K562 (cell line): ENCODE measurements around the gene KAT5. TPM values are rescaled to one million over a fixed set of nuclear protein-coding genes. Genes with fewer than 3 reads are reported as not detected.

Source experiments
- ATAC-seq: fragments of 200-7000 bp; cut with Tn5 transposase; 3 replicates; pipeline ENCODE4 v1.9.1; 2020; ENCODE audit warnings: moderate library complexity
- BruUV-seq: library from RNA; stranded (reverse); fragments of 400-500 nt; replicated peaks from 2 replicates; lab custom pipeline; 2021; lab: Mats Ljungman, UMichigan
- CTCF ChIA-PET: fragments of 300-600 bp; formaldehyde crosslinking; extraction: SDS; loops from one replicate; lab custom pipeline; 2021; ENCODE audit warnings: low intra/inter-chr PET ratio; lab: Yijun Ruan, JAX
- POLR2A ChIA-PET: fragments of 300-600, 350-650 bp; sonication (Branson Sonifier 250); formaldehyde crosslinking; extraction: SDS; loops from one replicate; lab custom pipeline; 2021; ENCODE audit warnings: antibody characterized with exemption, inconsistent platforms; lab: Yijun Ruan, JAX
- DNase-seq, 4 experiments: peaks; one replicate each; pipeline versions ENCODE4 v3.0.0 to v3.0.0-alpha.2; 2011 to 2018; ENCODE audit warnings: low spot score in 3 of 4, mixed read lengths in 3 of 4; ENCODE audit errors: extremely low read depth in 1 of 4
- FAIRE-seq: peaks from 2 replicates; lab custom pipeline; 2011; peaks lifted over from hg19 to GRCh38; lab: Jason Lieb, UNC
- H2AFZ ChIP-seq: 2 replicates; pipeline ENCODE4 v1.6.0; 2011; ENCODE audit warnings: low read depth, low read length, control low read depth, inconsistent platforms
- H3K27ac ChIP-seq: fragments of 200-600 bp; 3 replicates; pipeline ENCODE4 v1.8.0; 2011; ENCODE audit warnings: low read depth, mild to moderate bottlenecking, control low read depth, inconsistent platforms, low read length, moderate library complexity, mixed read lengths; ENCODE audit errors: extremely low read depth
- H3K27me3 ChIP-seq, 2 experiments: fragments of 300-600 bp in 1 of 2; 2 replicates in 1 of 2; 3 replicates in 1 of 2; pipeline versions ENCODE4 v1.6.0 to v1.8.0; 2011; ENCODE audit warnings: inconsistent platforms in 2 of 2, low read length in 2 of 2, mild to moderate bottlenecking in 1 of 2, mixed read lengths in 1 of 2, moderate library complexity in 1 of 2; ENCODE audit not compliant: control insufficient read depth in 2 of 2, insufficient read depth in 2 of 2
- H3K36me3 ChIP-seq: fragments of 300-600 bp; 3 replicates; pipeline ENCODE4 v1.8.0; 2011; ENCODE audit warnings: mild to moderate bottlenecking, low read length, inconsistent platforms; ENCODE audit not compliant: control insufficient read depth, insufficient read depth
- H3K4me1 ChIP-seq, 2 experiments: fragments of 200-600 bp in 1 of 2; replicated peaks in 1 of 2; 2 replicates in 1 of 2; 3 replicates in 1 of 2; pipeline versions ENCODE4 v1.5.1 to v1.8.0; 2011; ENCODE audit warnings: inconsistent platforms in 2 of 2, low read length in 2 of 2, mild to moderate bottlenecking in 1 of 2, mixed read lengths in 1 of 2, moderate library complexity in 1 of 2; ENCODE audit not compliant: control insufficient read depth in 2 of 2, insufficient read depth in 2 of 2
- H3K4me2 ChIP-seq: 2 replicates; pipeline ENCODE4 v1.6.1; 2011; ENCODE audit warnings: low read length, control low read depth, inconsistent platforms, mixed read lengths; ENCODE audit not compliant: insufficient read depth
- H3K4me3 ChIP-seq: fragments of 200-600 bp; sonication (generic), shearing (Covaris generic); 2 replicates; pipeline ENCODE4 v1.5.1; 2016; ENCODE audit warnings: control low read depth, inconsistent platforms
- H3K79me2 ChIP-seq: fragments of 200-600 bp; 3 replicates; pipeline ENCODE4 v1.8.0; 2011; ENCODE audit warnings: low read length, inconsistent platforms; ENCODE audit not compliant: control insufficient read depth, insufficient read depth
- H3K9ac ChIP-seq, 2 experiments: 2 replicates each; pipeline versions ENCODE4 v1.6.0 to v1.6.1; 2011; ENCODE audit warnings: low read depth in 2 of 2, low read length in 2 of 2, control low read depth in 1 of 2, inconsistent platforms in 1 of 2, mild to moderate bottlenecking in 1 of 2, mixed read lengths in 1 of 2; ENCODE audit not compliant: insufficient read depth in 1 of 2
- H3K9me1 ChIP-seq: one replicate; pipeline ENCODE4 v1.6.0; 2011; ENCODE audit warnings: inconsistent platforms, mild to moderate bottlenecking, low read length, moderate library complexity; ENCODE audit not compliant: control insufficient read depth, insufficient read depth
- H3K9me3 ChIP-seq: replicated peaks from 2 replicates; pipeline ENCODE4 v1.5.1; 2011; ENCODE audit warnings: low read depth, low read length, inconsistent platforms; ENCODE audit not compliant: control insufficient read depth, insufficient read depth
- H4K20me1 ChIP-seq: replicated peaks from 2 replicates; pipeline ENCODE4 v1.6.1; 2011; ENCODE audit warnings: low read length, inconsistent platforms, mixed read lengths; ENCODE audit not compliant: control insufficient read depth, insufficient read depth
- ARHGAP35 ChIP-seq: fragments of 450-650 bp; IDR thresholded peaks from 2 replicates; pipeline ENCODE4 v1.6.1; 2018; ENCODE audit not compliant: partially characterized antibody
- CBX3 ChIP-seq, 2 experiments: IDR thresholded peaks; 1 replicate in 1 of 2; 2 replicates in 1 of 2; pipeline ENCODE4 v1.6.1; 2012; ENCODE audit warnings: inconsistent platforms in 2 of 2, low read length in 2 of 2, borderline replicate concordance in 1 of 2, control low read depth in 1 of 2
- NR2F6 ChIP-seq: fragments of 450-650 bp; formaldehyde crosslinking; IDR thresholded peaks from 2 replicates; pipeline ENCODE4 v1.4.0; 2020; ENCODE audit warnings: mild to moderate bottlenecking
- TRIM28 ChIP-seq: fragments of 450-650 bp; IDR thresholded peaks from 2 replicates; pipeline ENCODE4 v1.6.1; 2017
- USF2 ChIP-seq: sonication (generic); formaldehyde crosslinking; IDR thresholded peaks from 2 replicates; pipeline ENCODE4 v1.5.0; 2020; ENCODE audit warnings: missing genetic modification reagents
- ZBTB7A ChIP-seq: IDR thresholded peaks from 2 replicates; pipeline ENCODE4 v1.6.1; 2011; ENCODE audit warnings: low read depth, mild to moderate bottlenecking, low read length, moderate library complexity, borderline replicate concordance; ENCODE audit not compliant: control insufficient read depth
- ZNF436 ChIP-seq: fragments of 250-450, 450-650 bp; sonication (Bioruptor Pico); formaldehyde crosslinking; IDR thresholded peaks from 2 replicates; pipeline ENCODE4 v1.7.0; 2020; ENCODE audit warnings: mild to moderate bottlenecking
- ZNF780A ChIP-seq: fragments of 250-450 bp; sonication (Bioruptor Pico); IDR thresholded peaks from 2 replicates; pipeline ENCODE4 v1.5.0; 2021; ENCODE audit warnings: mild to moderate bottlenecking
- whole genome bisulfite sequencing: fragments of 100-300 bp; shearing (Covaris generic); methylation state at CpG from one replicate; pipeline ENCODE4 v1.1.6; 2016; ENCODE audit warnings: low coverage, mixed read lengths; ENCODE audit not compliant: insufficient coverage; ENCODE audit errors: missing lambda C conversion rate; 5-methylcytosine and 5-hydroxymethylcytosine counted together
- in situ Hi-C: fragments of 300-500 bp; cut with MboI; formaldehyde crosslinking; loops from 4 replicates; pipeline ENCODE4 v1.15.0; 2018; ENCODE audit warnings: inconsistent platforms, mixed read lengths
- intact Hi-C: fragments of 100-400 bp; cut with micrococcal nuclease; formaldehyde crosslinking; loops from 2 replicates; pipeline ENCODE4 v1.14.2; 2022
- polyA plus RNA-seq, 8 experiments: library from polyadenylated mRNA; depleted of rRNA in 4 of 8; stranded (reverse) in 5 of 8; unstranded in 3 of 8; fragments of >200 nt; fragmentation: Nextera tagmentation in 2 of 8; fragmentation: Illumina TruSeq in 1 of 8; extraction: Ambion mirVana in 2 of 8; extraction: Trizol in 1 of 8; gene quantifications; 2 replicates each; pipeline versions ENCODE4 v1.2.1 to v1.2.3, GENCODE V29; 2011 to 2014; ENCODE audit warnings: inconsistent platforms in 1 of 8, missing spikeins in 1 of 8
- total RNA-seq, 7 experiments: library from RNA; depleted of rRNA in 6 of 7; stranded (reverse); fragments of >200 nt in 6 of 7; fragmentation: Illumina TruSeq in 2 of 7; extraction: Trizol in 2 of 7; gene quantifications; 2 replicates each; pipeline versions ENCODE4 v1.2.1 to v1.2.3, GENCODE V29; 2011 to 2021; ENCODE audit warnings: low replicate concordance in 1 of 7

KAT5 gene
- total and polyA plus RNA-seq, 9 of the 15 experiments (the other 6 are each of a cell fraction or from before 2014, with no cell fraction given): 3.6 to 76.8 (median 52.7) TPM

GRCh38 chr11:65744699-65745042 lies 32.6 kb downstream of the KAT5 start:
- intact Hi-C loops: loop anchor here (1.0 kb wide), 1 partner anchor 74 kb away; no protein-coding TSS in a partner anchor
- in situ Hi-C loops: no loop called here
- DNase-seq (no peak), FAIRE-seq (no peak), ATAC-seq (no peak)
- Histone ChIP-seq H3K27me3 (peaks cover 13 to 24% of the 10 kb centered on the region in 2 experiments; a peak in 4 of 5 replicates), H3K79me2 (no peaks in the 10 kb centered on the region), H3K4me1 (peaks cover 4 to 15% of the 10 kb centered on the region in 2 experiments; a peak in 3 of 5 replicates), H3K4me3 (no peak overlapping the region), H4K20me1 (no peaks in the 10 kb centered on the region), H3K4me2 (no peak overlapping the region), H3K9me1 (no peaks in the 10 kb centered on the region), H3K9ac (no peak overlapping the region), H2AFZ (peak overlapping the region; percentile 38; the same call in 1 of the 2 replicates), H3K27ac (no peak overlapping the region), H3K36me3 (no peaks in the 10 kb centered on the region), H3K9me3 (no peaks in the 10 kb centered on the region; the same call in 1 of the 2 replicates)
- WGBS: 28% methylated on average over 8 of the region's 8 CpGs
- POLR2A ChIA-PET: interaction anchor here (0.6 to 1.4 kb wide), 8 partner anchors 9 to 489 kb away, joined by 3 to 4 read pairs (median 3); partner anchors contain the start of gene RNASEH2C
- CTCF ChIA-PET: interaction anchor here (0.5 to 2.0 kb wide), 4 partner anchors 11 to 73 kb away, joined by 3 to 9 read pairs (median 6); no protein-coding TSS in a partner anchor
- no TSS peak for BruUV-seq
- TF ChIP-seq USF2 (CRISPR knock-in tag) (no peak), TRIM28 (0 out of 2 replicates have a peak, but pooled peaks have one; percentile 36), CBX3 (IDR thresholded peaks at IDR 0.05; ENCODE audit: borderline replicate concordance in 1 of 2, low read length in 2 of 2) (0 out of 3 replicates have a peak, but pooled peaks of 1 of the 2 experiments have one; percentile 16), NR2F6 (CRISPR knock-in tag) (no peak), ZNF780A (CRISPR knock-in tag) (no peak), ZBTB7A (peak; percentile 26; the same call in 1 of the 2 replicates), ARHGAP35 (no peak), ZNF436 (no peak)
